H9 (cell line): ENCODE measurements around the gene ZNF414. TPM values are rescaled to one million over a fixed set of nuclear protein-coding genes. Genes with fewer than 3 reads are reported as not detected.

Experiments
- DNase-seq: peaks from one replicate; pipeline ENCODE4 v3.0.0-alpha.2; 2017
- H2AFZ ChIP-seq: one replicate; pipeline ENCODE4 v1.6.1; 2013; ENCODE audit warnings: mild to moderate bottlenecking, low read length, control low read depth, moderate library complexity
- H2AK5ac ChIP-seq: 2 replicates; pipeline ENCODE4 v1.6.1; 2013; ENCODE audit warnings: low read length, control low read depth, mixed read lengths; ENCODE audit not compliant: insufficient read length
- H2BK120ac ChIP-seq: one replicate; pipeline ENCODE4 v1.6.1; 2013; ENCODE audit warnings: low read depth, mild to moderate bottlenecking, low read length, control low read depth, inconsistent platforms; ENCODE audit not compliant: poor library complexity, severe bottlenecking
- H2BK12ac ChIP-seq: 2 replicates; pipeline ENCODE4 v1.6.1; 2013; ENCODE audit warnings: low read length, control low read depth, mixed read lengths, low read depth; ENCODE audit not compliant: insufficient read length
- H2BK15ac ChIP-seq: 2 replicates; pipeline ENCODE4 v1.6.1; 2013; ENCODE audit warnings: low read depth, low read length, control low read depth
- H2BK20ac ChIP-seq: one replicate; pipeline ENCODE4 v1.6.1; 2013; ENCODE audit warnings: low read depth, mild to moderate bottlenecking, low read length, control low read depth, inconsistent platforms; ENCODE audit not compliant: poor library complexity, severe bottlenecking
- H2BK5ac ChIP-seq: 2 replicates; pipeline ENCODE4 v1.6.1; 2013; ENCODE audit warnings: low read length, control low read depth, mixed read lengths; ENCODE audit not compliant: insufficient read length
- H3K14ac ChIP-seq: 2 replicates; pipeline ENCODE4 v1.6.1; 2013; ENCODE audit warnings: low read length, control low read depth; ENCODE audit not compliant: insufficient read depth
- H3K18ac ChIP-seq: 2 replicates; pipeline ENCODE4 v1.6.1; 2013; ENCODE audit warnings: low read depth, mild to moderate bottlenecking, mixed read lengths, low read length, control low read depth; ENCODE audit not compliant: insufficient read length
- H3K23ac ChIP-seq: 2 replicates; pipeline ENCODE4 v1.6.1; 2013; ENCODE audit warnings: low read length, control low read depth, mixed read lengths, low read depth; ENCODE audit not compliant: insufficient read length
- H3K23me2 ChIP-seq: 2 replicates; pipeline ENCODE4 v1.6.1; 2013; ENCODE audit warnings: low read depth, mild to moderate bottlenecking, mixed read lengths, low read length, control low read depth; ENCODE audit not compliant: insufficient read length, poor library complexity, severe bottlenecking
- H3K27ac ChIP-seq: 2 replicates; pipeline ENCODE4 v1.5.1; 2013; ENCODE audit warnings: low read length, control low read depth, mixed read lengths, low read depth; ENCODE audit not compliant: insufficient read length
- H3K27me3 ChIP-seq: 2 replicates; pipeline ENCODE4 v1.6.1; 2013; ENCODE audit warnings: low read length, control low read depth, inconsistent platforms; ENCODE audit not compliant: insufficient read depth
- H3K4ac ChIP-seq: 2 replicates; pipeline ENCODE4 v1.6.1; 2013; ENCODE audit warnings: low read depth, mild to moderate bottlenecking, control low read depth, inconsistent platforms, low read length, moderate library complexity
- H3K4me1 ChIP-seq: 2 replicates; pipeline ENCODE4 v1.6.1; 2013; ENCODE audit warnings: low read length, control low read depth, inconsistent platforms; ENCODE audit not compliant: insufficient read depth
- H3K4me2 ChIP-seq: 2 replicates; pipeline ENCODE4 v1.6.1; 2013; ENCODE audit warnings: low read length, control low read depth, mixed read lengths; ENCODE audit not compliant: insufficient read length, insufficient read depth
- H3K56ac ChIP-seq: 2 replicates; pipeline ENCODE4 v1.6.1; 2013; ENCODE audit warnings: low read depth, mild to moderate bottlenecking, mixed read lengths, low read length, control low read depth; ENCODE audit not compliant: insufficient read length
- H3K79me1 ChIP-seq: 2 replicates; pipeline ENCODE4 v1.6.1; 2013; ENCODE audit warnings: low read depth, mild to moderate bottlenecking, moderate library complexity, low read length, control low read depth, inconsistent platforms; ENCODE audit not compliant: insufficient read depth, poor library complexity, severe bottlenecking
- H3K79me2 ChIP-seq: 2 replicates; pipeline ENCODE4 v1.6.1; 2013; ENCODE audit warnings: low read length, control low read depth, inconsistent platforms; ENCODE audit not compliant: insufficient read depth
- H3K9ac ChIP-seq: 2 replicates; pipeline ENCODE4 v1.6.1; 2013; ENCODE audit warnings: low read length, control low read depth, mixed read lengths; ENCODE audit not compliant: insufficient read length; ENCODE audit errors: extremely low read depth
- H3K9me3 ChIP-seq: one replicate; pipeline ENCODE4 v1.6.1; 2013; ENCODE audit warnings: low read depth, low read length, inconsistent platforms; ENCODE audit not compliant: control insufficient read depth
- H3T11ph ChIP-seq: one replicate; pipeline ENCODE4 v1.6.1; 2013; ENCODE audit warnings: mild to moderate bottlenecking, low read length, control low read depth, inconsistent platforms
- H4K20me1 ChIP-seq: one replicate; pipeline ENCODE4 v1.6.1; 2013; ENCODE audit not compliant: control insufficient read depth, insufficient read length, insufficient read depth
- H4K5ac ChIP-seq: 2 replicates; pipeline ENCODE4 v1.6.1; 2013; ENCODE audit warnings: low read depth, mild to moderate bottlenecking, mixed read lengths, low read length, control low read depth; ENCODE audit not compliant: insufficient read length
- H4K8ac ChIP-seq: replicated peaks from 2 replicates; pipeline ENCODE4 v1.6.1; 2013; ENCODE audit warnings: low read length, control low read depth, mixed read lengths, low read depth; ENCODE audit not compliant: insufficient read length
- H4K91ac ChIP-seq: 2 replicates; pipeline ENCODE4 v1.6.1; 2013; ENCODE audit warnings: low read depth, mild to moderate bottlenecking, moderate library complexity, mixed read lengths, low read length, control low read depth; ENCODE audit not compliant: insufficient read length
- H3K27ac Mint-ChIP-seq, 3 experiments: 2 replicates in 2 of 3; 3 replicates in 1 of 3; pipeline ENCODE4 v1.8.0; 2020 to 2021; ENCODE audit warnings: mixed read lengths in 3 of 3, mild to moderate bottlenecking in 1 of 3, moderate library complexity in 1 of 3
- H3K27me3 Mint-ChIP-seq: 2 replicates; pipeline ENCODE4 v1.8.0; 2021; ENCODE audit warnings: low read depth, mild to moderate bottlenecking, moderate library complexity, mixed read lengths
- H3K36me3 Mint-ChIP-seq, 3 experiments: 2 replicates in 2 of 3; 3 replicates in 1 of 3; pipeline ENCODE4 v1.8.0; 2020 to 2021; ENCODE audit warnings: low read depth in 3 of 3, mixed read lengths in 3 of 3; ENCODE audit not compliant: insufficient read depth in 1 of 3
- H3K4me1 Mint-ChIP-seq, 2 experiments: 2 replicates each; pipeline ENCODE4 v1.8.0; 2020; ENCODE audit warnings: mixed read lengths in 2 of 2
- H3K4me3 Mint-ChIP-seq, 2 experiments: 2 replicates in 1 of 2; 3 replicates in 1 of 2; pipeline ENCODE4 v1.8.0; 2020 to 2021; ENCODE audit warnings: mild to moderate bottlenecking in 2 of 2, mixed read lengths in 2 of 2, moderate library complexity in 1 of 2
- H3K9me3 Mint-ChIP-seq, 2 experiments: 2 replicates in 1 of 2; 3 replicates in 1 of 2; pipeline ENCODE4 v1.8.0; 2020; ENCODE audit warnings: mild to moderate bottlenecking in 2 of 2, mixed read lengths in 2 of 2, moderate library complexity in 1 of 2
- CTCF ChIP-seq: fragments of 200-600 bp; sonication (generic); conservative IDR thresholded peaks from 3 replicates; pipeline ENCODE4 v1.8.0; 2021; ENCODE audit warnings: antibody characterized with exemption, mild to moderate bottlenecking
- WGBS: extraction: QIAGEN DNeasy Blood & Tissue Kit; methylation state at CpG from one replicate; pipeline ENCODE4 v1.1.7; 2013; ENCODE audit warnings: missing lambda C conversion rate, low lambda C conversion rate, mixed read lengths; ENCODE audit not compliant: insufficient read length; ENCODE audit errors: extremely low coverage; 5-methylcytosine and 5-hydroxymethylcytosine counted together
- total RNA-seq: library from RNA; stranded (reverse); gene quantifications from 2 replicates; pipeline ENCODE4 v1.2.1, GENCODE V29; 2021

ZNF414 gene
- total RNA-seq, 1 experiment from 2014 or later: 29.3 TPM

- no peak overlapping the region for H2BK12ac ChIP-seq
- no peaks in the 10 kb centered on the region for H3K27me3 ChIP-seq
- no peaks in the 10 kb centered on the region for H3K9me3 Mint-ChIP-seq
- no peak overlapping the region for H3K27ac ChIP-seq
- H4K8ac ChIP-seq: no peak overlapping the region
- H3K9ac ChIP-seq: no peak overlapping the region
- H2BK5ac ChIP-seq: no peak overlapping the region
- H3K79me2 ChIP-seq: no peaks in the 10 kb centered on the region
- H3K4me1 ChIP-seq: no peaks in the 10 kb centered on the region
- no peak overlapping the region for H4K5ac ChIP-seq
- peaks cover 0 to 3% (median 0%) of the 10 kb centered on the region in 3 experiments; a peak in 2 of 7 replicates for H3K36me3 Mint-ChIP-seq
- H3K27ac Mint-ChIP-seq: peak overlapping the region; percentile 68 to 73 (median 72); a peak in 2 of 7 replicates
- no peaks in the 10 kb centered on the region for H3K9me3 ChIP-seq
- H2BK15ac ChIP-seq: no peak overlapping the region
- no peak overlapping the region for H3K23ac ChIP-seq
- H3K23me2 ChIP-seq: peaks cover 5% of the 10 kb centered on the region
- H2BK120ac ChIP-seq: no peak overlapping the region
- H3K56ac ChIP-seq: no peak overlapping the region
- peaks cover 3% of the 10 kb centered on the region for H3K27me3 Mint-ChIP-seq
- peak overlapping the region; percentile 77 to 84 for H3K4me3 Mint-ChIP-seq
- no CpG with 5 or more reads among the region's 18 CpGs for WGBS
- H3K79me1 ChIP-seq: no peaks in the 10 kb centered on the region
- H3K4me2 ChIP-seq: peak overlapping the region; percentile 52
- H2AFZ ChIP-seq: no peak overlapping the region
- H4K20me1 ChIP-seq: no peaks in the 10 kb centered on the region
- TF ChIP-seq CTCF: peak; percentile 33; the same call in 1 of the 3 replicates
- H4K91ac ChIP-seq: no peak overlapping the region
- no peak overlapping the region for H3K4ac ChIP-seq
- H3T11ph ChIP-seq: no peak overlapping the region
- no peak overlapping the region for H3K14ac ChIP-seq
- no peak overlapping the region for H2BK20ac ChIP-seq
- H3K4me1 Mint-ChIP-seq: peaks cover 6 to 16% of the 10 kb centered on the region in 2 experiments
- H2AK5ac ChIP-seq: no peak overlapping the region
- H3K18ac ChIP-seq: no peak overlapping the region
- peak; percentile 69 for DNase-seq
These were observed 7.5 kb downstream of the ZNF414 start for GRCh38 chr19:8506402-8506957.
